ENCODE results near the gene ARHGAP32. TPM values are rescaled to one million over a fixed set of nuclear protein-coding genes. Genes with fewer than 3 reads are reported as not detected.

ARHGAP32 gene
- polyA plus RNA-seq, 1 donor from 2014 or later: 12.0 TPM

DNA sequence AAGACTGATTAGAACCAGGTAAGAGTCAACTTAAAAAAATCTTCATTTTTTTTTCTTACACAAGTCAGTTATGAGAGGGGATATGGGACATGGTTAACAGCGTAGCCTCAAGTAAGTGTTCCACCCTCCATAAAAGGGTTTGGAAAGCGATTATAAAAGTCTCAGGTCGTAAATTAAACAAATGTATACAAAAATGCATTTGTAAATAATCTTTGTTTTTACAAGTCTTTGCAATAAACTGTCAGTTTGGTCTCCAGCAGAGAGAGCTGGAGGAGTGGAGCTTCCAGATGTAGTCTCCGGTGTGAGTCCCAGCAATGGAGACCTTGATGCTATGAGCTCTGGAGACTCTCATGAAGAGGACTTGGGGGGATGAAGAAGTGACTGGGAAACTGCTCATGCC, 149.6 kb downstream of the ARHGAP32 start:
- no peaks in the 10 kb centered on the region for H4K20me1 ChIP-seq (ENCODE audit: insufficient read depth)
- H3K27ac ChIP-seq (ENCODE audit: low read length): no peak overlapping the region
- no peaks in the 10 kb centered on the region for H3F3A ChIP-seq (ENCODE audit: insufficient read depth, low read length, poor library complexity, severe bottlenecking)
- no peaks in the 10 kb centered on the region for H3K27me3 ChIP-seq (ENCODE audit: insufficient read depth, low read depth, low read length)
- no peaks in the 10 kb centered on the region for H3K36me3 ChIP-seq (ENCODE audit: insufficient read depth, low read length)
- no peaks in the 10 kb centered on the region for H3K9me3 ChIP-seq (ENCODE audit: low read length)
- H3K79me2 ChIP-seq (replicated peaks; ENCODE audit: insufficient read depth, low read length): no peaks in the 10 kb centered on the region
- H2AFZ ChIP-seq (ENCODE audit: low read depth, low read length): no peak overlapping the region
- H3K4me2 ChIP-seq (ENCODE audit: low read length): no peak overlapping the region
- H3K9me2 ChIP-seq (ENCODE audit: insufficient read depth, low read length): no peaks in the 10 kb centered on the region
- H3K9ac ChIP-seq (ENCODE audit: low read length): no peak overlapping the region
- TF ChIP-seq POLR2AphosphoS5 (IDR thresholded peaks at IDR 0.05) (no peak), EP300 (conservative IDR thresholded peaks at IDR 0.05; ENCODE audit: poor library complexity, severe bottlenecking) (no peak), SMC3 (conservative IDR thresholded peaks at IDR 0.05; ENCODE audit: poor library complexity) (no peak), RAD21 (conservative IDR thresholded peaks at IDR 0.05) (no peak), REST (IDR thresholded peaks at IDR 0.05; ENCODE audit: borderline replicate concordance) (no peak), TAF1 (IDR thresholded peaks at IDR 0.05; ENCODE audit: low read depth) (no peak), MXI1 (conservative IDR thresholded peaks at IDR 0.05; ENCODE audit: poor library complexity, severe bottlenecking) (no peak), EZH2 (IDR thresholded peaks at IDR 0.05; ENCODE audit: borderline replicate concordance, insufficient read depth, low read length, poor library complexity, severe bottlenecking) (no peak)
- TF ChIP-seq, protein P1, sequence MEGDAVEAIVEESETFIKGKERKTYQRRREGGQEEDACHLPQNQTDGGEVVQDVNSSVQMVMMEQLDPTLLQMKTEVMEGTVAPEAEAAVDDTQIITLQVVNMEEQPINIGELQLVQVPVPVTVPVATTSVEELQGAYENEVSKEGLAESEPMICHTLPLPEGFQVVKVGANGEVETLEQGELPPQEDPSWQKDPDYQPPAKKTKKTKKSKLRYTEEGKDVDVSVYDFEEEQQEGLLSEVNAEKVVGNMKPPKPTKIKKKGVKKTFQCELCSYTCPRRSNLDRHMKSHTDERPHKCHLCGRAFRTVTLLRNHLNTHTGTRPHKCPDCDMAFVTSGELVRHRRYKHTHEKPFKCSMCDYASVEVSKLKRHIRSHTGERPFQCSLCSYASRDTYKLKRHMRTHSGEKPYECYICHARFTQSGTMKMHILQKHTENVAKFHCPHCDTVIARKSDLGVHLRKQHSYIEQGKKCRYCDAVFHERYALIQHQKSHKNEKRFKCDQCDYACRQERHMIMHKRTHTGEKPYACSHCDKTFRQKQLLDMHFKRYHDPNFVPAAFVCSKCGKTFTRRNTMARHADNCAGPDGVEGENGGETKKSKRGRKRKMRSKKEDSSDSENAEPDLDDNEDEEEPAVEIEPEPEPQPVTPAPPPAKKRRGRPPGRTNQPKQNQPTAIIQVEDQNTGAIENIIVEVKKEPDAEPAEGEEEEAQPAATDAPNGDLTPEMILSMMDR (IDR thresholded peaks at IDR 0.05; ENCODE audit: poor library complexity, severe bottlenecking): no peak
- H3K4me3 ChIP-seq (ENCODE audit: low read length): no peak overlapping the region

GRCh38 chr11:129041611-129042018, 150.5 kb downstream of the ARHGAP32 start:
- no peaks in the 10 kb centered on the region for H3K9me3 ChIP-seq (ENCODE audit: low read length)
- no peak for TF ChIP-seq REST (IDR thresholded peaks at IDR 0.05; ENCODE audit: borderline replicate concordance)
- TF ChIP-seq SMC3 (conservative IDR thresholded peaks at IDR 0.05; ENCODE audit: poor library complexity): no peak
- TF ChIP-seq POLR2AphosphoS5 (IDR thresholded peaks at IDR 0.05): no peak
- TF ChIP-seq RAD21 (conservative IDR thresholded peaks at IDR 0.05): no peak
- TF ChIP-seq, protein P1 (IDR thresholded peaks at IDR 0.05; ENCODE audit: poor library complexity, severe bottlenecking): no peak
- no peak for TF ChIP-seq TAF1 (IDR thresholded peaks at IDR 0.05; ENCODE audit: low read depth)
- no peak for TF ChIP-seq EP300 (conservative IDR thresholded peaks at IDR 0.05; ENCODE audit: poor library complexity, severe bottlenecking)
- no peak for TF ChIP-seq MXI1 (conservative IDR thresholded peaks at IDR 0.05; ENCODE audit: poor library complexity, severe bottlenecking)
- no peak for TF ChIP-seq EZH2 (IDR thresholded peaks at IDR 0.05; ENCODE audit: borderline replicate concordance, insufficient read depth, low read length, poor library complexity, severe bottlenecking)

More at GRCh38 chr11:129041611-129042018, 150.5 kb downstream of the ARHGAP32 start:
- no peaks in the 10 kb centered on the region for H3K9me2 ChIP-seq (ENCODE audit: insufficient read depth, low read length)
- no peak overlapping the region for H2AFZ ChIP-seq (ENCODE audit: low read depth, low read length)
- H3F3A ChIP-seq (ENCODE audit: insufficient read depth, low read length, poor library complexity, severe bottlenecking): no peaks in the 10 kb centered on the region
- H3K4me3 ChIP-seq (ENCODE audit: low read length): no peak overlapping the region
- H3K4me2 ChIP-seq (ENCODE audit: low read length): no peak overlapping the region
- no peak overlapping the region for H3K27ac ChIP-seq (ENCODE audit: low read length)
- no peaks in the 10 kb centered on the region for H3K79me2 ChIP-seq (replicated peaks; ENCODE audit: insufficient read depth, low read length)
- no peaks in the 10 kb centered on the region for H3K36me3 ChIP-seq (ENCODE audit: insufficient read depth, low read length)
- no peaks in the 10 kb centered on the region for H3K27me3 ChIP-seq (ENCODE audit: insufficient read depth, low read depth, low read length)
- no peaks in the 10 kb centered on the region for H4K20me1 ChIP-seq (ENCODE audit: insufficient read depth)
- no peak overlapping the region for H3K9ac ChIP-seq (ENCODE audit: low read length)
